HFFc6 (cell line): ENCODE data around the gene GLG1. TPM values are rescaled to one million over a fixed set of nuclear protein-coding genes. Genes with fewer than 3 reads are reported as not detected.
"Not testable (repeated sequence)": the region's sequence is repeated elsewhere in the genome, so short reads cannot be mapped to it uniquely, and the experiment has no call there.

Source experiments
- DNase-seq: peaks from one replicate; pipeline ENCODE4 v3.0.0-alpha.2; 2018
- H3K27ac Mint-ChIP-seq: 2 replicates; pipeline ENCODE4 v1.8.0; 2020; ENCODE audit warnings: mild to moderate bottlenecking, mixed read lengths
- H3K27me3 Mint-ChIP-seq: 2 replicates; pipeline ENCODE4 v1.8.0; 2021; ENCODE audit warnings: mild to moderate bottlenecking, moderate library complexity, mixed read lengths; ENCODE audit not compliant: insufficient read depth
- H3K36me3 Mint-ChIP-seq: 2 replicates; pipeline ENCODE4 v1.8.0; 2021; ENCODE audit warnings: low read depth, mixed read lengths
- H3K4me1 Mint-ChIP-seq: 2 replicates; pipeline ENCODE4 v1.8.0; 2020; ENCODE audit warnings: low read depth, mixed read lengths
- H3K4me3 Mint-ChIP-seq: 2 replicates; pipeline ENCODE4 v1.8.0; 2020; ENCODE audit warnings: mild to moderate bottlenecking, moderate library complexity, mixed read lengths
- H3K9me3 Mint-ChIP-seq: 2 replicates; pipeline ENCODE4 v1.8.0; 2020; ENCODE audit warnings: mild to moderate bottlenecking, mixed read lengths
- CTCF ChIP-seq: fragments of 200-600 bp; sonication (generic); IDR thresholded peaks from 2 replicates; pipeline ENCODE4 v1.5.0; 2021; ENCODE audit warnings: antibody characterized with exemption, mild to moderate bottlenecking
- total RNA-seq, 6 experiments: library from RNA; stranded (reverse); fragmentation: NEBNext Ultra II Directional; extraction: Animal tissue kit (Norgen Biotek cat#: 25700); gene quantifications; 2 replicates in 1 of 6; 3 replicates in 5 of 6; pipeline ENCODE4 v1.2.3, GENCODE V29; 2021

GLG1 gene
- total RNA-seq, 6 experiments from 2014 or later = 149 to 167 (median 161) TPM

- Mint-ChIP-seq H3K4me1 (peaks cover 42% of the 10 kb centered on the region), H3K36me3 (0 out of 2 replicates have a peak, but pooled peaks cover 4% of the 10 kb centered on the region), H3K4me3 (no peak overlapping the region), H3K27me3 (no peaks in the 10 kb centered on the region), H3K27ac (no peak overlapping the region), H3K9me3 (no peaks in the 10 kb centered on the region)
- TF ChIP-seq CTCF = no peak
- DNase-seq = no peak
Measured at GRCh38 chr16:74560912-74561311, 46.0 kb downstream of the GLG1 start.

GRCh38 chr16:74558873-74559272 lies 48.0 kb downstream of the GLG1 start:
- TF ChIP-seq CTCF = no peak
- no peaks in the 10 kb centered on the region for H3K9me3 Mint-ChIP-seq
- no peak overlapping the region for H3K4me3 Mint-ChIP-seq
- peaks cover 26% of the 10 kb centered on the region for H3K4me1 Mint-ChIP-seq
- DNase-seq = no peak
- no peak overlapping the region for H3K27ac Mint-ChIP-seq
- no peaks in the 10 kb centered on the region for H3K27me3 Mint-ChIP-seq
- no peaks in the 10 kb centered on the region for H3K36me3 Mint-ChIP-seq

DNA sequence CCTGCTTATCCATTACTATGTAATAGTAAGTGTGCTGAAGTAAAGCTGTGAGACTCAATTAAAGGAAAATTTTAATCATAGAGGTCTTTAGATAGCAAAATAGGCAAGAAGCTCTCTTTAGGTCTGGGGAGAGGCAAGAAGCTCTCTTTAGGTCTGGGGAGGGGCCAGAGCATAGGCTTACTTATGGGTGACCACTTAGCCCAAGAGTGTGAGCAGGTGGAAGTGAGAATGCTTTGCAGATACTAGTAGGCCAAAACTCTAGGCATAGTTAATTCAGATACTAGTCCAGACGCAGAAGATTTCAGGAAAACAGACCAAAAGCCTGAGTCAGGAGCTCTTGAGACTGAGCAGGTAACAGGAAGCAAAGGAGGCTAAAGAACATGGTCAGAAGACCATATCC lies 49.6 kb downstream of the GLG1 start:
- Mint-ChIP-seq H3K9me3 (no peaks in the 10 kb centered on the region), H3K4me1 (peaks cover 10% of the 10 kb centered on the region), H3K4me3 (no peak overlapping the region), H3K27ac (no peak overlapping the region), H3K36me3 (no peaks in the 10 kb centered on the region), H3K27me3 (no peaks in the 10 kb centered on the region)
- no peak for DNase-seq
- TF ChIP-seq CTCF = no peak

DNA sequence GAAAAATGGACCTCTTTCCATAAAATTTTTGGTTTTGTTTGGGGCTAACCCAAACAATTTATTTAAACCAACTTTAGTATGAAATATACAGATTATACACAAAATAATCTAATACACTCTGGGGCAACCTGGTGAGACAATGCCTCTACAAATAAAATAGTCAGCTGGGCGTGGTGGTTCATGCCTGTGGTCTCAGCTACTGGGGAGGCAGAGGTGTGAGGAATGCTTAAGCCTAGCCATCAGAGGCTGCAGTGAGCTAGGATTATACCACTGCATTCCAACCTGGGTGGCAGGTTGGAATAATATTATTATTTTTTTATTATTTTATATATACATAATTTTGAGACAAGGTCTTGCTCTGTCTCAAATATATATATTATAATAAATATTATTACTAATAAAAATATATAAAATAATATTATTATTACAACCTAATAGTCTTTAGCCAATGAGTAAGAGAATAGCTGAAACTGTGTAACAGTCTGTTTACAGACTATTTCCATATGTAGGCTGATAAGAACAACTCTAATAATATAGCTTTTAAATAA lies 50.5 kb downstream of the GLG1 start:
- Mint-ChIP-seq H3K27me3 (no peaks in the 10 kb centered on the region), H3K27ac (no peak overlapping the region), H3K4me3 (no peak overlapping the region), H3K36me3 (no peaks in the 10 kb centered on the region), H3K4me1 (peaks cover 2% of the 10 kb centered on the region), H3K9me3 (no peaks in the 10 kb centered on the region)
- no peak for TF ChIP-seq CTCF
- peak; percentile 4 for DNase-seq

DNA sequence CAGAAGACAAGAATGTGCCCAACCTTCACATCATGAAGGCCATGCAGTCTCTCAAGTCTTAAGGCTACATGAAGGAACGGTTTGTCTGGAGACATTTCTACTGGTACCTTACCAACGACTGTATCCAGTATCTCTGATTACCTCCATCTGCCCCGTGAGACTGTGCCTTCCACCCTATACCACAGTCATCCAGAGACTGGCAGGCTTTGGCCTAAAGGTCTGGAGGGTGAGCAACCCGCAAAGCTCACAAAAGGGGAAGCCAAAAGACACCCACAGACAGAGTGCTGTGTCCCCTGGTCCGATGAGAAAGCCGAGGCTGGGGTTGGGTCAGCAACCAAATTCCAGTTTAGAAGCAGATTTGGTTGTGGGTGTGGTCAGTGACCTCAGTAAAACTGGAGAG lies 54.6 kb downstream of the GLG1 start:
- H3K27ac Mint-ChIP-seq, H3K9me3 Mint-ChIP-seq, H3K4me1 Mint-ChIP-seq, H3K4me3 Mint-ChIP-seq, DNase-seq, H3K36me3 Mint-ChIP-seq, H3K27me3 Mint-ChIP-seq: not testable (repeated sequence)

GRCh38 chr16:74550227-74551019 lies 56.5 kb downstream of the GLG1 start:
- H3K36me3 Mint-ChIP-seq, H3K9me3 Mint-ChIP-seq, DNase-seq, H3K4me3 Mint-ChIP-seq, H3K4me1 Mint-ChIP-seq, H3K27ac Mint-ChIP-seq, H3K27me3 Mint-ChIP-seq: not testable (repeated sequence)

GRCh38 chr16:74546112-74546511 lies 60.8 kb downstream of the GLG1 start:
- not testable (repeated sequence) for H3K9me3 Mint-ChIP-seq, H3K36me3 Mint-ChIP-seq, H3K27me3 Mint-ChIP-seq, H3K4me1 Mint-ChIP-seq, DNase-seq, H3K27ac Mint-ChIP-seq, H3K4me3 Mint-ChIP-seq

- not testable (repeated sequence) for H3K4me1 Mint-ChIP-seq, H3K36me3 Mint-ChIP-seq, H3K4me3 Mint-ChIP-seq, DNase-seq, H3K27ac Mint-ChIP-seq, H3K9me3 Mint-ChIP-seq, H3K27me3 Mint-ChIP-seq
Measured at GRCh38 chr16:74542911-74543578, 63.9 kb downstream of the GLG1 start.

GRCh38 chr16:74540663-74541062 lies 66.3 kb downstream of the GLG1 start:
- H3K4me3 Mint-ChIP-seq, H3K36me3 Mint-ChIP-seq, DNase-seq, H3K4me1 Mint-ChIP-seq, H3K9me3 Mint-ChIP-seq, H3K27ac Mint-ChIP-seq, H3K27me3 Mint-ChIP-seq: not testable (repeated sequence)

GRCh38 chr16:74538801-74539200 lies 68.1 kb downstream of the GLG1 start:
- H3K36me3 Mint-ChIP-seq, H3K27me3 Mint-ChIP-seq, H3K27ac Mint-ChIP-seq, H3K4me3 Mint-ChIP-seq, H3K9me3 Mint-ChIP-seq, DNase-seq: not testable (repeated sequence)
- peaks cover 11% of the 10 kb centered on the region for H3K4me1 Mint-ChIP-seq
